GM19438 (cell line): Measurements from ENCODE around the gene F3.

ENCODE experiments used
- ATAC-seq: cut with Tn5 transposase; IDR thresholded peaks from one replicate; pipeline ENCODE4 v1.9.1; 2021; ENCODE audit warnings: low read depth; ENCODE audit not compliant: unreplicated experiment

The F3 gene

GRCh38 chr1:94553323-94553730 lies 11.8 kb upstream of the F3 start:
- ATAC-seq: no peak

DNA sequence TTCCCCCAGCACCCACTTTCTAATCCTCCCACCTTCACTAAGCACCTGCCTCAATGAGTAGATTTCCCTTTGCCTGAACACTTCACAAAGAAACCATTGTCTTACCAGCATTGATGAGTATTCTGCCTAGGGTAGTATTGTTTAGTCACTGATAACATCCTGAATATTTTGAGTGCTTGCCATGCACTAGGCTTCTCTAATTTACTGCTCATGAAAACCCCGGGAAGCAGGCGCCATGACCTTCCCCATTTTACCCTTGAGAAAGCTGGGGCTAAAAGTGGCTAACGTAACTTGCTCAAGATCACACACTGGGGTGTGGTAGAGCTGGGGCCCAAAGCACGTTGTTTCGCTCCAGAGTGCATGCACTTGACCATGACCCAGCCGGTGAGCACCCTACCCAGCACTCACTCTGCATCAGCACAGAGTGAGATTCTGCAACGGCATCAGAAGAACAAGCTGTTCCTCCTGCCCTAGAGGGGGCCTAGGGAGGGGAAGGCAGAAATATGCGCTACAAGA lies 10.6 kb upstream of the F3 start:
- no peak for ATAC-seq

- ATAC-seq: no peak
These were observed 9.9 kb upstream of the F3 start for GRCh38 chr1:94551449-94551848.

DNA sequence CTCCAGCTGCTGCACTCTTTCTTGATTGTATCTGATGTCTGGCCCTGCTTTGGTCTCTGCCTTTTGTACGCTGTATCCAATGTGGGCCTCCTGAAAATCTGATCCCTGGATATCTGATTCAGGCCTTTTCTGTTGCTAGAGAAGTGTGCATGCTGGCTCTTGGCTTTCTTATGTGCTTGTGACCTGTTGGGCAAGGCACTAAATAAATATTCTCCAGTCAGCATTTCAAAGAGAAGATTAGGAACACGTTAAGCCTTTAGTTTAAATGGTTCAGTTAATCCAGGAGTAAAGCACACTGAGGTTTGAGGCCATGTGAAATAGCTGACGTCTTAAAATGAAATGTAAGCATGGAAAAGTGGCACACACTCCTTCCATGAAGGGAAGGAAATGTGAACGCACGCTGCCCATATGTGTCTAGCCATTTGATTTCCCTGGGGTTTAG lies 9.3 kb upstream of the F3 start:
- no peak for ATAC-seq

DNA sequence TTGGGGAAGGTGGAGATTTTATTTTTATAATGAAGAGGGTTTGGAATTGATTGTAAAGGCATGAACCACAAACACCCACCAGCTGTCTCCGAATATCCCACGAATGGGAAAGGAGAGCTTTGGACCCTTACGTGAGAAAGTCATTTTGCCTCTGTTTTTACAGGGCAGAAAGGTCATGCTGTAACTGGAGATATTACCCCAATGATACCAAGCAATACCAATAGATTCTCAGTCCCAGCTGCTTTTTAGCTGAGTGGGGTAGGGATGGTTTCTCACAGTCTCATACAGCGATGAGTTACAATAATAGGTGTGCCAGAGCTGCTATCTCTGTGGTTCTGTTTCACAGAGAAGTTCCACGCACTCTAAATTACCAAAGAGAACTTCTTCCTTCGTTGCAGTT lies 8.8 kb upstream of the F3 start:
- no peak for ATAC-seq

- no peak for ATAC-seq
These were observed 8.1 kb upstream of the F3 start for GRCh38 chr1:94549706-94550105.

GRCh38 chr1:94544706-94545490 lies 3.3 kb upstream of the F3 start:
- no peak for ATAC-seq

DNA sequence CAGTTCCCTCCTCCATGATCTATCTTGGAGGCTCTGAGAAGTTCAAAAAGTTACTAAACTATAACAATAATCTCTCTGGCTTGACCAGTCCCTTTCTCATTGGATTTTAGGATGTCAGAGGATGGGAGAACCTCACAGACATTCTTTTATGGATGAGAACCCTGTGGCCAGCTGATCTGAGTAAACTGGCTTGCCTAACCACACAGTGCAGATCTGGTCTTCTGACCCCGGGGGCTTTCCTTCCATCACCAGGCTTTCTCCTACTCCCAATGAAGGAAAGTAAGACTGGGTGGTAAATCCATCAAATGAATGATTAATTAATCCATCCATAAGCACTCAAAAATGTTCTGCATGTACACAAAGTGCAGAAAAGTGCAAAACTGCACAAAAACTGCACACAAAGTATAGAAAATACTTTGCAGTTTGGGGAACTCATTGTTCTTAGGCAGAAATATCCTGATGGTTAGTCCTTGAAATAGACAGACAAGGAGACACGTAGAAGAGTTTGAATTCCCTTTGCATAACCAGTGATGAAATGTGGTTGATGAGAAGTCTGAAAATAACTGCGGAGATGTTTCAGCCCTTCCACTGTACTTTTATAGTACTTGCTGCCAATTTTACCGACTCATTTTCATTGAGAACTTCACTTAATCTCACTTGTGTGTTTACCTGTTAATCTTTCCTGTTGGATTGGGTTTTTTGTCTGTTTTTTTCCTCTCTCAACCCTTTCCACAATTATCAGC lies 2.5 kb upstream of the F3 start:
- ATAC-seq: no peak

DNA sequence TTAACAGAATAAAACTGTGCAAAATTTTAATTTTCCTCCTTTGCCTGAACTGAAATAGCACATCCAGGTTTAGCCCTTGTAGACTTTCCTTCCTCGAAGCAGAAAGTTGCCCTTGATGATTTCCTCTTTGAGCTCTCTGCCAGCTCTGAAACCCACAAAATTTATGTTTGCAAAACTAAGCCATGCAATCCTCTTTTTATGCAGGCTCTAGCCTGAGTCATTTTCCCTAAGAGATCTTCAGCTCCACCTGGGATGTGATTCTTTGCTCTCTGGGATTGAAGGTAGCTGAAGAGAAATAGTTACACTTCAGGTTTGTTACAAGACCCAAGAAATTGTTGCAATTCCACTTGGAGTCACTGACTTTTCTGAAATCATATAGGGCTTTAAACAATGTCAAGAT lies 1.4 kb upstream of the F3 start:
- no peak for ATAC-seq

DNA sequence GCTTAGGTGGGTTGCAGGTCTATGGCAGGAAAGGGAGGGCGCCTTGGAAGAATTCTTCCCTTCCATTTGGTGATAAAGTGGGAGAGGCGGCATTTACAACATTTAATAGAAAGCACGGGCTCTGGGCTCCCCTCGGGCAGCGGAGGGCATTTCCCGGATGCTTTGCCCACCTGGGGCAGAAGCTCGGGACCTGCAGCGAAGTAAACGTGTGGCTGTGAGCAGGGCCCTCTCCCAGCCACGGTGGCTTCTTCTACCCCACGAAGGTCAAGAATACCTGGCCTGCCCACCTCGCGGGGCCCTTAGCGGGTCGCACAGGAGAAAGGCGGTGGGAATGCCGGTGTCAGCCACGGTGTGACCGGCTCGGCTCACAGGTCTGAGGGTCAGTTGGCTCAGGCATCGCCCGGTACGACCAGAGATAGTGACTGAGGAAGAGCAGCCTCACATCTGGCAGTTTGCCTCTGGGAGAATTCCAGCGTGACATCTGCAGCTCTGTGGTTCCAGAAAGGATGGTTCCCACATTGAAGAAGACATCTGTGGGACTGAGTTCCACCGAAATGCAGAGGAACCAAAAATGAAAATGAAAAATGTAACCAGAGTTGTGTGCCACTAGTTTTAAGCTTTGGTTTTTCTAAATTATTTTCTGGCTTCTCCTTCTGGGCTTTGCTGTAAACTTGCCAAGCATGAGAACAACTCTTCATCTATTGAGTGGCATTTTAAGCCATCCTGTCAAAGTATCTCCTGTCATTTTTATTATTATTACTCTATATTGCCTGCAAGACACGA lies 720 bp upstream of the F3 start:
- no peak for ATAC-seq

DNA sequence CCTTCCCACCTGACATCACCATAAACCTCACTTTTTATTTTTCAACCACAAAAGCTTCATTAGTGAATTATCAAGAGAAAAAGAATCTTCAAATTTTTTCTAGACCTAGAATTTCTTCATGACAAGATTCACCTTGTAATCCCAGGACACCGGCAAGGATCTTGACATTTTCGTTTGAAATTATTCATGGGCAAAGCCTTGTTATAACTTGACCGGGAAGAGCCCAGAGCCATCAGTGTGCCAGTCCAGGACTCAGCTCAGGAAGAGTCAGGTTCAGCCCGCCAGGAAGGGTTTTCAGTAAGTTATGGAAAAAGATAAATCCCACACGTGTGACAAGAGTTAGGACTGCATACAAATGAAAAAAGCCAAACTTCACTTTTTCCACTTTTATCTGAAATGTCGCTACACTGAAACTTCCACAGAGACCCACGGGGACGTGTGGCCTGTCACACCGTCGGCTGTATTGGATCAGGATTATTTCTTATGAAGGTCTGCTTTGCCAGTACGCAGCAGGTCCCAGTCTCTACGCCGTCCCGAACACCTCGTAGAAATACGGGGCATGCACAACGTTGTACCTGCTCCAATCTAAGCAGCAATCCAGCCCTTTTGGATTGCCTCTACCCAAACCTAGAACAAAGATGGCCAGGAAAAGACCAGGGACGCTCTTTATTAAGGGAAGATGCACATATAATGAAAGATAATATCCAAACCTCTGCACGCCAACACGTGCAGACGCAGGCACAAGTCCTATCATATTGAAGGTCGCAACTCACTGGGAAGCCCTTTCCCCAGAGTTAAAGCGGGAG lies 916 bp downstream of the F3 start:
- no peak for ATAC-seq

DNA sequence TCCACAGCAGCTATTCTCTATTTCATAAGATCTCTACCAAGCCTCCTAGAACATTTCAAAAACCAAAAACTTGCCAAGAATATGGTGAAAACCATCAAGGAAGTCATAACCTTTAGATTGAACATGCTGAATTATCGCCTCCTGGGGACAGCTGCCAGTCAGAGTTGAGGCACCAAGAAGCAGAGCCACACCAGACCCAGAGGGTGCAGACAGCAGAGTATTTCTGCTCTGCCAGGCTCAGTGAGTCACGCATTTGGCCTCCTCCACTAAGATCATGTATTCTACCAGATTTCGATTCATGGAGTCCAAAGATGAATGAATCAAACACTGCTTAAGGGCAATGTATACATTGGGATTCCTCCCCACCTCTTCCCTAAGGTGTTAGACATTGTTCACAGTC lies 2.1 kb downstream of the F3 start:
- ATAC-seq: no peak

GRCh38 chr1:94538243-94538827 lies 3.2 kb downstream of the F3 start:
- no peak for ATAC-seq

- no peak for ATAC-seq
These were observed 4.3 kb downstream of the F3 start for GRCh38 chr1:94537254-94537653.

DNA sequence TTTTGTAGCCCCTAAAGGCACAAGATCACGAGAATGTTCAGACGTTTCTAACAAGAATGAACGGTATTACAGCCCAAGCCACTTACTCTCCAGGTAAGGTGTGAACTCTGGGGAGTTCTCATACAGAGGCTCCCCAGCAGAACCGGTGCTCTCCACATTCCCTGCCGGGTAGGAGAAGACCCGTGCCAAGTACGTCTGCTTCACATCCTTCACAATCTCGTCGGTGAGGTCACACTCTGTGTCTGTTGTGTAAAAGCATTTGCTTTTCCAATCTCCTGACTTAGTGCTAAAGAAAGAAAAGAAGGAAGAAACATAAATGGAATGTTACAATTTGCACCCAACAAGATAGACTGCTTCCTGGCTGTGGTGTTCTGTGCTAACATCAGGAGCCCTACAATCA lies 5.7 kb downstream of the F3 start:
- no peak for ATAC-seq

GRCh38 chr1:94535095-94535494 lies 6.5 kb downstream of the F3 start:
- no peak for ATAC-seq

- no peak for ATAC-seq
These were observed 9.5 kb downstream of the F3 start for GRCh38 chr1:94532077-94532476.

GRCh38 chr1:94531664-94532063 lies 9.9 kb downstream of the F3 start:
- ATAC-seq: no peak

DNA sequence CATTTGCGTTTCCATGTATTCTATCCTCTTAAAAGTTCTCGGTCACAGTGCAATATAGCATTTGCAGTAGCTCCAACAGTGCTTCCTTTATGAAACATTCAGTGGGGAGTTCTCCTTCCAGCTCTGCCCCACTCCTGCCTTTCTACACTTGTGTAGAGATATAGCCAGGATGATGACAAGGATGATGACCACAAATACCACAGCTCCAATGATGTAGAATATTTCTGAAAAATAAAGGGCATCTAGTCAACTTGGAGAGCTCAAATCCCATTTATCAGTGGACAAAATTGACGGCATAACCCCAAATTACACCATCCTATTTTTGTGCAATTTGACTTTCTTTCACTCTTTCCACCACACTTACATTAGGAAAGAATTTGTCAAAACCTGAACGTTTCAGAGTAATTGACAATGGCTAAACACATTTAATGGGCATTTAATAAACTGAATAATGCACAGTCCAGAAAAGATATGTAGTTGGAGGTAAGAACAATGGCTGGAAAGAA lies 11.1 kb downstream of the F3 start:
- no peak for ATAC-seq

- no peak for ATAC-seq
These were observed 12.1 kb downstream of the F3 start for GRCh38 chr1:94529416-94529815.
